Activated B cell treated with CpG ODN at 0.5 μM for 24 hours (primary cell): ENCODE results near the gene CCDC93. TPM values are rescaled to one million over a fixed set of nuclear protein-coding genes. Genes with fewer than 3 reads are reported as not detected.

Experiments used
- ATAC-seq: fragments of 200-7000 bp; cut with Tn5 transposase; one replicate; pipeline ENCODE4 v1.10.0; 2021; ENCODE audit warnings: low read depth, mild to moderate bottlenecking, moderate library complexity
- CTCF ChIA-PET: fragments of 350-600 bp; sonication (Branson Sonifier 250); formaldehyde crosslinking; loops from one replicate; lab custom pipeline; 2021; ENCODE audit warnings: antibody characterized with exemption; lab: Charles Lee
- POLR2A ChIA-PET: fragments of 350-600 bp; sonication (Branson Sonifier 250); formaldehyde crosslinking; loops from one replicate; lab custom pipeline; 2021; ENCODE audit warnings: antibody characterized with exemption; lab: Charles Lee
- DNase-seq: peaks from one replicate; pipeline ENCODE4 v3.0.0; 2022
- H3K27ac Mint-ChIP-seq: one replicate; pipeline ENCODE4 v1.8.0; 2020; ENCODE audit warnings: mixed read lengths
- H3K27me3 Mint-ChIP-seq: one replicate; pipeline ENCODE4 v1.8.0; 2021; ENCODE audit warnings: mixed read lengths
- H3K36me3 Mint-ChIP-seq: one replicate; pipeline ENCODE4 v1.8.0; 2021; ENCODE audit warnings: low read depth, mixed read lengths
- H3K4me1 Mint-ChIP-seq: one replicate; pipeline ENCODE4 v1.8.0; 2021; ENCODE audit warnings: mixed read lengths
- H3K4me3 Mint-ChIP-seq: one replicate; pipeline ENCODE4 v1.8.0; 2020; ENCODE audit warnings: mild to moderate bottlenecking, mixed read lengths
- H3K9me3 Mint-ChIP-seq: one replicate; pipeline ENCODE4 v1.8.0; 2020; ENCODE audit warnings: mixed read lengths
- CTCF ChIP-seq: fragments of 200-600 bp; IDR thresholded peaks from one replicate; pipeline ENCODE4 v1.8.0; 2022; ENCODE audit warnings: antibody characterized with exemption, mild to moderate bottlenecking
- intact Hi-C: fragments of 100-400 bp; cut with micrococcal nuclease; formaldehyde crosslinking; loops from one replicate; pipeline ENCODE4 v1.15.1; 2024
- total RNA-seq: library from RNA; stranded (reverse); gene quantifications from 2 replicates; pipeline ENCODE4 v1.2.3, GENCODE V29; 2022

Gene CCDC93
- total RNA-seq, 1 donor from 2014 or later: 38.8 TPM

- ChIA-PET CTCF (interaction anchor here (1.5 kb wide), 1 partner anchor 26 kb away, joined by 4 read pairs; no protein-coding TSS in a partner anchor), POLR2A (no interaction called here)
- H3K36me3 Mint-ChIP-seq: peaks cover 84% of the 10 kb centered on the region
- no peaks in the 10 kb centered on the region for H3K27me3 Mint-ChIP-seq
- DNase-seq (no peak), ATAC-seq (no peak)
- no peak overlapping the region for H3K27ac Mint-ChIP-seq
- H3K4me1 Mint-ChIP-seq: no peaks in the 10 kb centered on the region
- intact Hi-C loops: no loop called here
- H3K4me3 Mint-ChIP-seq: no peak overlapping the region
- H3K9me3 Mint-ChIP-seq: no peaks in the 10 kb centered on the region
- no peak for TF ChIP-seq CTCF
These were observed 36.2 kb downstream of the CCDC93 start for GRCh38 chr2:117977696-117978095.

- H3K36me3 Mint-ChIP-seq: peaks cover 86% of the 10 kb centered on the region
- intact Hi-C loops: no loop called here
- ATAC-seq (no peak), DNase-seq (no peak)
- H3K4me3 Mint-ChIP-seq: no peak overlapping the region
- CTCF ChIA-PET: no interaction called here
- no peaks in the 10 kb centered on the region for H3K4me1 Mint-ChIP-seq
- H3K27me3 Mint-ChIP-seq: no peaks in the 10 kb centered on the region
- H3K9me3 Mint-ChIP-seq: no peaks in the 10 kb centered on the region
- TF ChIP-seq CTCF: no peak
- POLR2A ChIA-PET: no interaction called here
- H3K27ac Mint-ChIP-seq: no peak overlapping the region
These were observed 37.3 kb downstream of the CCDC93 start for GRCh38 chr2:117976581-117976980.

GRCh38 chr2:117973498-117974082 is 40.3 kb downstream of the CCDC93 start:
- intact Hi-C loops: no loop called here
- no peak overlapping the region for H3K4me3 Mint-ChIP-seq
- ChIA-PET POLR2A (no interaction called here), CTCF (no interaction called here)
- DNase-seq (no peak), ATAC-seq (no peak)
- H3K27ac Mint-ChIP-seq: no peak overlapping the region
- no peaks in the 10 kb centered on the region for H3K4me1 Mint-ChIP-seq
- H3K36me3 Mint-ChIP-seq: peaks cover 94% of the 10 kb centered on the region
- TF ChIP-seq CTCF: no peak
- H3K9me3 Mint-ChIP-seq: no peaks in the 10 kb centered on the region
- no peaks in the 10 kb centered on the region for H3K27me3 Mint-ChIP-seq

GRCh38 chr2:117972476-117973123 is 41.3 kb downstream of the CCDC93 start:
- Mint-ChIP-seq H3K27me3 (no peaks in the 10 kb centered on the region), H3K4me3 (no peak overlapping the region), H3K27ac (no peak overlapping the region), H3K4me1 (no peaks in the 10 kb centered on the region), H3K9me3 (no peaks in the 10 kb centered on the region), H3K36me3 (peaks cover 94% of the 10 kb centered on the region)
- intact Hi-C loops: no loop called here
- ATAC-seq (no peak), DNase-seq (no peak)
- CTCF ChIA-PET: no interaction called here
- no peak for TF ChIP-seq CTCF
- POLR2A ChIA-PET: no interaction called here

GRCh38 chr2:117968722-117969121 is 45.1 kb downstream of the CCDC93 start:
- Mint-ChIP-seq H3K9me3 (no peaks in the 10 kb centered on the region), H3K4me1 (no peaks in the 10 kb centered on the region), H3K27me3 (no peaks in the 10 kb centered on the region), H3K27ac (no peak overlapping the region), H3K36me3 (peaks cover 91% of the 10 kb centered on the region), H3K4me3 (no peak overlapping the region)
- ATAC-seq (no peak), DNase-seq (no peak)
- no peak for TF ChIP-seq CTCF
- ChIA-PET POLR2A (no interaction called here), CTCF (no interaction called here)
- intact Hi-C loops: no loop called here
